GM21737 (cell line): ENCODE measurements around the gene STOML1.
"Not testable (repeated sequence)": the region's sequence is repeated elsewhere in the genome, so short reads cannot be mapped to it uniquely, and the experiment has no call there.

Source experiments
- ATAC-seq: cut with Tn5 transposase; IDR thresholded peaks from one replicate; pipeline ENCODE4 v1.9.1; 2021; ENCODE audit warnings: mild to moderate bottlenecking, moderate library complexity; ENCODE audit not compliant: unreplicated experiment

Gene STOML1

GRCh38 chr15:73948982-73949381, 43.1 kb downstream of the STOML1 start:
- no peak for ATAC-seq

- ATAC-seq: no peak
These were observed 43.7 kb downstream of the STOML1 start for GRCh38 chr15:73948396-73948795.

DNA sequence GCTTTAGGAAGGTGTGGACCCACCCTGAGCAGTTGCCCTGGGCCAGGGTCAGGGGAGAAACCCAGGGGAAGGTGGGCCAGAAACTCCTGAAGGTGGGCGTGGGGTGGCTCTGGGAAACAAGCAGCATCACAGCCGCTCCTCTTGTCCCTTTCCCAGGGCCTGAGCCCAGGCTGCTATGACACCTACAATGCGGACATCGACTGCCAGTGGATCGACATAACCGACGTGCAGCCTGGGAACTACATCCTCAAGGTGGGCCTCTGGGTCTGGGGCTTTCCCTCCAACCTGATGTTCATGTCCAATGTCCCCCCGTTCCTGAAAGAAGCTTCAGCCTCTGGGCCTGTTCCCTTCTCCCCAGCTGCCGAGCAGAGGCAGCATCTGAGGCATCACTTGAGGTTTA, 44.4 kb downstream of the STOML1 start:
- no peak for ATAC-seq

DNA sequence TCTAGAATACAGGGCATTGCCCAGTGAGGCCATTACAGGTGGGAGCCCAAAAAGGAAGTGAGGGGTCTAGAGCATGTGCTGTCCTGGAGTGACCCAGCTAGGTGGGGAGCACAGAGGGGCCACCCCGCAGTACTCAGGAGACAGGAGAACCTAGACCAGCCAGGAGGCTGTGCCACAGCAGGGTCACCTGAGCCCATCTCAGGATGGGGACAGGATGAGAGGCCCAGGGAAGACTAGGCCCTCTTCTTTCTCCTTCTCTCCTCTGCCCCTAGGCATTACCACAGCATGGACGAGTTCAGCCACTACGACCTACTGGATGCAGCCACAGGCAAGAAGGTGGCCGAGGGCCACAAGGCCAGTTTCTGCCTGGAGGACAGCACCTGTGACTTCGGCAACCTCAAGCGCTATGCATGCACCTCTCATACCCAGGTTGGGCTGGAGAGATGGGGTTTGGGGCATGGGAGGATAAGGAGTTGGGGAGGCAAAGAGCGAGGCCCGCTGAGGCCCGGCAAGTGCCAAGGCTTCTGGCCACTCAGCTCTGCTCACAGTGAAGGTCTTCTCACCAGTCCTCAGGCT, 45.2 kb downstream of the STOML1 start:
- no peak for ATAC-seq

GRCh38 chr15:73946046-73946721, 45.9 kb downstream of the STOML1 start:
- ATAC-seq: no peak

GRCh38 chr15:73945130-73945508, 47.0 kb downstream of the STOML1 start:
- ATAC-seq: no peak

DNA sequence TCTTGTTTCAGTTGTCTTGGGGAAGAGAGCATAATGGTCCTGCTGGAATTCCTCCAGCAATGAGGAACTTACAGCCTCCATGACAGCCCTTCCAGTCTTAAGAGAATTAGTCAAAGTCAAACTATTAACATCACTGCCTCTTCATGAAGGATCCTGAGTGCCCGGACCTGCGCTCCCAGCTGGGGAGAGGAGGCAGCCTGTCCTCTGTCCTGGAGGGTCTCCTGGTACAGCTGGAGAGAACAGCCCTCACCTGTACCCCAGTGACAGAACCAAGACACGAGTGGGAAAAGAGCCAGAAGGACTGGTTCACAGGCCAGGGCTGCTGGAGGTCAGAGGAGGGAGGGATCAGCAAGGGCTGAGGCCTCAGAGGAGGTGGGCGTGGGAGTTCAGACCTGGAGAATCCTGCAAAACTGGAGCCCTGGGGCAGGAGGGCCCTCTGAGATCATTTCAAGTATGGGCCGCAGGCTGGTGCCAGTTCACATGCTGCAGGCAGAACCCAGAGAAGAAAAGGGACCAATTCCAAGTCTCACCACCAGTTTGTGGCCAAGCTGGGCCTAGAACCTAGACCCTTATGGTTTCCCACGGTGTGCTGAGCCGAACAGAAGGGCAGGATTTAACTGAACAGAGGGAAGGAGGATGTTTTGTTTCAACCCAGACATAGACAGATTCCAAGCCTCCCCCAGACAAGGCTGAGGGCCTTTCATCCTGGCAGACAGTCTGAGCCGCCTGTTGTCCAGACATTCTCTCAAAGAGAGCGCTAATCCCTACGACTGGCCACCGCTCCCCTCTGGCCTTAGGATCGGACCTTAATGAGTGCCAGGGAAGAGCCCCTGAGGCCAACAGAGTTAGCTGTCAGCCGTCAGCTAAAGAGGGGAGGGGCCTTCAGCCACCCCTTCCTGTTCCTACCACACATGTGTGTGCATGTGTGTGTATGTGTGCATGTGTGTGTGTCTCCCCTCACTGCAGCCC, 47.6 kb downstream of the STOML1 start:
- ATAC-seq: no peak

DNA sequence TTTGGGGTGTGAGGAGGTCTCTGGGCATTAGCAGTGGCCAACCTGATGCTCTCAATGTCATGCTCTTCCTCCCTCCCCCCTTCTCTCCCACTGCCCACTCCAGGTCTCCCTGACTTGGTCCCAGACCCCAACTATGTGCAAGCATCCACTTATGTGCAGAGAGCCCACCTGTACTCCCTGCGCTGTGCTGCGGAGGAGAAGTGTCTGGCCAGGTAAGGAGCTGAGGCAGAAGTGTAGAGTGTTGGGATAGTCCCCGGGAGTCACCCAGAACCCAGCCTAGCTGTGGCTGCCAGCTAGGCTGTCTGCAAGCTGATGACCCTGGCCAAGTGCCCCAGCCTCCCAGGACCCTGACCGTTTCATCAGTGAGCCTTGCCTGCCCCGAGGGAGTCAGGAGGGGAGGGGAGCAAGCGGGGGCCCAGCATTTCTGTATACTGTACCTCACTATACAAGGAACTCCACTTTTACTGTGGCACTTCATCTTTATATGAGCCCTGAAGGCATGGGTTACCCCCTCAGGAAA, 49.3 kb downstream of the STOML1 start:
- no peak for ATAC-seq

DNA sequence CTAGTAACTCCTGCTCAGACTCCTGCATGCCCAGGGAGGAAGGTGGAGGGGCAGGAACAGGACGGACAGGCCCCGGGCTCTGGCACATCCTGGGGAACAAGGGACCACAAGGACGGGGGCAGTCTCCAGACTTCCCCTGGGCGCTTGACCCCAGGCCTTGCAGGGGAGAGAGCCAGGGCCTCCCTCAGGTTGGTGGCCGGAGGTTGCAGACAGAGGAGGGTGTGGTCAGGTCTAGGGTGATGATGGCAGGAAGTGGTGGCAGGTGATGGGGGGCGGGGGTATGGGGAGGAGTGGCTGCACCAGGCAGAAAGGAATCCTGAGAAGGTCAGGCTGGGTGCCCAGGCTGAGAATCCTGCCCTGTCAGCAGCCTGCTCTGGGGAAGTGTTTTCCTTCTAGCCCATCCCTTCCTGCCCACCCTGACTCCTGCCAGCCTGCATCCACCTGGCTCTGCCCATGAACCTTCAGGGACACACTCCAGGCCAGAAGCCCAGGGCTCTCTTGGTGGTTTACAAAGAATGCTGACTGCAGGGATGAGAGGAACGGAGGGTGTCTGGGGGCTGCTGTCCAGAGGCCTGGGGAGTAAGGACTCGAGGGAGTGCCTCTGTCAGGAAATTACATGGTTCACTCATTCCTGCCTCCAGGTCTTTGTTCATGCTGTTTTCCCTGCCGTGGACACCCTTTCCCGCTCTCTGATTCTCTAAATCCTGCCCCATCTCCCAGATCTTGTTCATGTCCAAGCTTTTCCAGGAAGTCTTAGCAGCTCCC, 50.0 kb downstream of the STOML1 start:
- ATAC-seq: no peak

GRCh38 chr15:73941449-73941848, 50.6 kb downstream of the STOML1 start:
- no peak for ATAC-seq

DNA sequence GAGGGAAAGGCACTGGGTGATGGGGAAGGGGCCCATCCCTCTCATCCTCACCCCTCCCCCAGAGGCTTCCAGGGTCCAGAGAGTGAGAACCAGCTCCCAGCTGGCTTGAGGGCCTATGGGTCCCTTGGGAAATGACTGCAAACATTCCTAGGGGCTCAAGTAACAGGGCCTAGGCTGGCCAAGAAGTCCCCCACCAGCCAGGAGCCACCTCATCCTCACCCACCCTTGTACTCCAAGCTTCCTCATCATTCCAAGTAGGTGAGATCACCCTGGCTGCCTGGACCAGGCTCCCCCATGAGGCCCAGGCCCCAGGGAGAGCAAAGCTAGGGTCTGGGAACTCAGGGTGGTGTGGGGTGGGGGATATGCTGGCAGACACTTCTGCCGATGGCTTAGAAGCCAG, 51.1 kb downstream of the STOML1 start:
- no peak for ATAC-seq

DNA sequence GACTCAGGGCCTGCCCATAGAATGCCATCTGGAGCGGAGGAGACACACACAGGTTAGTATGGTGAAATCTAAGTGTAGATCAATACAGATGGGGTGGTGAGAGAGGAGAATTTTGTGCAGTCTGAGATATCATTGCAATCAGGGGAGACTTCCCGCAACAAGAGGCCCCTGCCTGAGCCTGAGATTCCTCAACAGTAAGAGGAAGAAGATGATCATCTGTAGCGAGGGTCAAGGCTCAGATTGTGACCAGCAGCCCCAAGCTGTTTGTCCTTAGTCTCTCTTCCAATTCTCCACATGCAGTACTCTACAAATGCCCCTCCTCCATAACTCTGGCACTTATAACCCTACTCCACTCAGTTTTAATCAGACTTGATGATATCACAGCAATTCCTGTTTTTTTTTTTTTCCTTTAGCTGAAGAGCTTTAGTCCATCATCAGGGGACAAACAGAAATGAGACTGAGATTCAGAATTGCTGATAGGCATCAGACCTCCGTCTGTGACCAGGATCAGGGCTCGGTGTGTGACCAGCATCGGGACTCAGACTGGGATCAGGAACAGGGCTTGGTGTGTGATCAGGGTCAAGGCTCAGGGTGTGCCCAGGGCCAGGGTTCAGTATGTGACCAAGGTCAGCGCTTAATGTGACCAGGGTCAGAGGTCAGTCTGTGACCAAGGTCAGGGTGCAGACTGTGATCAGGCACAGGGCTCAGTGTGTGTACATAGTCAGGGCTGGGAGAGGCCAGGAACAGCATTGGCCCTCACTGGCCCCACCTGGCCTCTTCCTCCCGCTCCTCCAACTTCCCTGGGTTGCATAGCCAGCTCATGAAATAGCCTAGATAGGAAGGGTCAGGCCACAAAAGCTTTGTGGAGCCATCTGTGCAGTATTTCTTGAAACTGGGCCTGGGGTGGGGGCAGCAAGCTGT, 51.8 kb downstream of the STOML1 start:
- no peak for ATAC-seq

- no peak for ATAC-seq
These were observed 53.0 kb downstream of the STOML1 start for GRCh38 chr15:73939138-73939537.

DNA sequence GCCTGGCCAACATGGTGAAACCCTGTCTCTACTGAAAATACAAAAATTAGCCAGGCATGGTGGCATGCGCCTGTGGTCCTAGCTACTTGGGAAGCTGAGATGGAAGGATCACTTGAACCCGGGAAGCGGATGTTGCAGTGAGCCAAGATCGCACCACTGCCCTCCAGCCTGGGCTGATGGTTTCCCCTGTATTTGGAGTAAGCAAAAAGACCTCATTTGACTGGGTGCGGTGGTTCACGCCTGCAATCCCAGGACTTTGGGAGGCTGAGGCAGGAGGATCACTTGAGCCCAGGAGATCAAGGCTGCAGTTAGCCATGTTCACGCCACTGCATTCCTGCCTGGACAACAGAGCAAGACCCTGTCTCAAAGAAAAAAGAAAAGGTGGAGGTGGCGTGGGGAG, 53.6 kb downstream of the STOML1 start:
- not testable (repeated sequence) for ATAC-seq

DNA sequence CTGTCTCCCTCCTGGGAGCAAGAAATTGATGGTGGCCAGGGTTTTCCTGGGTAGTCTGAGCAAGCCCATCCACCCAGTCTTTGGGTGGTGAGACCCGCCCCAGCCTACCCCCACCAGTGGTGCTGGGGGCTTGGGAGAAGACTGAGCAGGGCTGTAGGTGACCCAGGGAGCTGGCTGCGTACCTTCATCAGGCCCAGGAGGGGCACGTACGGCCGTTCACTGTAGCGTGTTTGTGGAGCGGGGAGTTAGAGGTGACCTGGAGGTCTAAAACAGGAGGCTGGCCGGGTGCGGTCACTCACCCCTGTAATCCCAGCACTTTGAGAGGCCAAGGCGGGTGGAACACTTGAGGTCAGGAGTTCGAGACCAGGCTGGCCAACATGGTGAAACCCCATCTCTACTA, 54.4 kb downstream of the STOML1 start:
- ATAC-seq: no peak

DNA sequence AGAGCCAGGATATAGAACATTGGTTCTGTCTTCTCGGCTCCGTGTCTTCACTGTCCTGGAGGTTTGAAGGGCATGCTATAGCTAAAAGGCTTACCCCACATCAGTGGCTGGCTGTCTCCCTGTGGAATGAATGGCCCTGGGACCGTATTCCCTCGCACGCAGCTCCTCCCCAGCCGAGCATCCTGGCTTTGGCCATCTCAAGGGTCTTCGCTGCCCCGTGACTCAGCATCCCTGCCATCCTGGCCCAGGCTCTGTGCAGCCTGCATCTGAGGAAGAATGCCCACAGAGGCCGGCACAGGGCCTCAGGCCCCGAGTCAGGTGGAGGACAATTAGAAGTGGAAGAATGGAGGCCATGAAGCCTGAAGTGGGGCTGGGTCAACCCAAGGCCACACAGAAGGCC, 54.8 kb downstream of the STOML1 start:
- no peak for ATAC-seq

DNA sequence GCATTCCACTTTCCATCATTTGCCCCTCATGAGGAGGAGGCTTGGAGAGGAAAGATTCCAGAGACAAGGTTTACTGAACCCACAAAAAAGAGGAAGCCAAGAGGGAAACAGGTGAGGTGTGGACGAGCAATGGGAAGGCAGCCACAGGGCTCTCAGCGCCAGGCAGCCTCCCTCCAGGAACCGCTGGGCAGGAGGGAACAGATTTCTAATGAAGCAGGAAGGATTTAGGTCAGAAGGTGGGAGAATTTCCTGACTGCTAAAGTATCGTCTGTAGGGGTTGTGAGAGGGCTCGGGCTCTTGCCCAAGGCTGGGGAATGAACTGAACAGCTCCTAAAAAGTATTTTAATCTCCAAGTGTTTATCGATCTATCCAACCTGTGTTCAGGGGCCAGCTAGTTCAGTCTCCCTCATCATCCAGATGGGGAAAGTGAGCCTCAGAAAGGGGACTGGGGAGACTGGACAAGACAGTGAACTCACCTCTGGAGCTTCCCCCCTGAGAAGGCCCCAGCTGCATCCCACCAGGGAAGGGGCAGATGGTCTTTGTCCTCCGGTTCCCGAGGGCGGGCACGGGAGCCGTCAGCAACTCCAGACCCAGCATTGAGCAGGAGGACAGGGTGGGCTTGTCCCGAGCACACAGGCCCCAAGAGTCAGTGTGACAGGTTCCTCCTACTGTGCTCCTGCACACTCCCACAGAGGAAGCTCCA, 55.4 kb downstream of the STOML1 start:
- ATAC-seq: no peak

- ATAC-seq: no peak
These were observed 55.9 kb downstream of the STOML1 start for GRCh38 chr15:73936181-73936580.

- ATAC-seq: no peak
These were observed 56.5 kb downstream of the STOML1 start for GRCh38 chr15:73935547-73935946.
